Endothelial cell (in vitro differentiated cells): ENCODE results near the gene NRXN3. TPM values are rescaled to one million over a fixed set of nuclear protein-coding genes. Genes with fewer than 3 reads are reported as not detected.

Experiments
- DNase-seq: peaks from one replicate; pipeline ENCODE4 v3.0.0; 2021; ENCODE audit warnings: low spot score
- H3K27ac Mint-ChIP-seq: one replicate; pipeline ENCODE4 v1.8.0; 2021; ENCODE audit warnings: mixed read lengths, inconsistent platforms; ENCODE audit not compliant: unreplicated experiment
- H3K27me3 Mint-ChIP-seq: one replicate; pipeline ENCODE4 v1.8.0; 2021; ENCODE audit warnings: mild to moderate bottlenecking, moderate library complexity, mixed read lengths, inconsistent platforms; ENCODE audit not compliant: unreplicated experiment
- H3K36me3 Mint-ChIP-seq: one replicate; pipeline ENCODE4 v1.8.0; 2021; ENCODE audit warnings: mild to moderate bottlenecking, low read depth, mixed read lengths, inconsistent platforms; ENCODE audit not compliant: unreplicated experiment
- H3K4me1 Mint-ChIP-seq: one replicate; pipeline ENCODE4 v1.8.0; 2021; ENCODE audit warnings: mild to moderate bottlenecking, mixed read lengths, inconsistent platforms; ENCODE audit not compliant: unreplicated experiment
- H3K4me3 Mint-ChIP-seq: one replicate; pipeline ENCODE4 v1.8.0; 2021; ENCODE audit warnings: mild to moderate bottlenecking, mixed read lengths, inconsistent platforms; ENCODE audit not compliant: unreplicated experiment
- H3K9me3 Mint-ChIP-seq: one replicate; pipeline ENCODE4 v1.8.0; 2021; ENCODE audit warnings: mixed read lengths, inconsistent platforms; ENCODE audit not compliant: unreplicated experiment
- total RNA-seq: library from RNA; stranded (reverse); fragmentation: NEBNext Ultra II Directional; extraction: Animal tissue kit (Norgen Biotek cat#: 25700); gene quantifications from one replicate; pipeline ENCODE4 v1.2.1, GENCODE V29; 2021; ENCODE audit not compliant: unreplicated experiment
- TF ChIP-seq, protein P1 (sequence below): fragments of 200-600 bp; sonication (generic); IDR thresholded peaks from one replicate; pipeline ENCODE4 v1.5.0; 2021; ENCODE audit warnings: antibody characterized with exemption; ENCODE audit not compliant: unreplicated experiment

Gene NRXN3
- total RNA-seq, 1 donor from 2014 or later: 2.3 TPM

DNA sequence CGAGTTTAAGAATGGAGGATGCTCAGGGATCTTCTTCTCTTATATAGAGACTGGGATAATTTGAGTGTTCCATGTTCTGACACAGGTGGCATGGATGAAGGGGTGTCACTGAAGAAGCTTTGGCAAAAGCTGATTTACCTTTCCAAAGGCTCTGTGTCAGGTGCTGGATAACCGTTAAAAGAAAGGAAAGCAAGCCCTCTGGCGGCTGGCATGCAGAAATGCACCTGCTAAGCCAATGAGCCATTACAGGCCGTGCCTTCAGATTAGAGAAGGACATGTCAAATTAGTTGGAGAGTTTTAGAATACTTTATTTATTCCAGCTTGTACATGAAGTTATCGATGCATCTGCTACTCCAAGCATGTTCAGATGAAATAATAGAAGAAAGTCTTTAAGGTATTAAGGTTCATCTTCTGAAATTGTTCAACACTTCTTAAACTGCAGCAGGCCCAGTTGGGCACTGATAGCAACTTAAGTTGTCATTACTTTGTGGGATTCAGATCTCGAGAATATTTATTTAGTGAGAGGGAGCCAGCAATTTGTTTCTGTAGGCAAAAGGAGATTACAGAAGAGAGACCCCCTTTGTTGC, 678.2 kb downstream of the NRXN3 start:
- H3K9me3 Mint-ChIP-seq: no peaks in the 10 kb centered on the region
- H3K27ac Mint-ChIP-seq: no peak overlapping the region
- no peak overlapping the region for H3K4me3 Mint-ChIP-seq
- peak; percentile 65 for DNase-seq
- TF ChIP-seq, protein P1, sequence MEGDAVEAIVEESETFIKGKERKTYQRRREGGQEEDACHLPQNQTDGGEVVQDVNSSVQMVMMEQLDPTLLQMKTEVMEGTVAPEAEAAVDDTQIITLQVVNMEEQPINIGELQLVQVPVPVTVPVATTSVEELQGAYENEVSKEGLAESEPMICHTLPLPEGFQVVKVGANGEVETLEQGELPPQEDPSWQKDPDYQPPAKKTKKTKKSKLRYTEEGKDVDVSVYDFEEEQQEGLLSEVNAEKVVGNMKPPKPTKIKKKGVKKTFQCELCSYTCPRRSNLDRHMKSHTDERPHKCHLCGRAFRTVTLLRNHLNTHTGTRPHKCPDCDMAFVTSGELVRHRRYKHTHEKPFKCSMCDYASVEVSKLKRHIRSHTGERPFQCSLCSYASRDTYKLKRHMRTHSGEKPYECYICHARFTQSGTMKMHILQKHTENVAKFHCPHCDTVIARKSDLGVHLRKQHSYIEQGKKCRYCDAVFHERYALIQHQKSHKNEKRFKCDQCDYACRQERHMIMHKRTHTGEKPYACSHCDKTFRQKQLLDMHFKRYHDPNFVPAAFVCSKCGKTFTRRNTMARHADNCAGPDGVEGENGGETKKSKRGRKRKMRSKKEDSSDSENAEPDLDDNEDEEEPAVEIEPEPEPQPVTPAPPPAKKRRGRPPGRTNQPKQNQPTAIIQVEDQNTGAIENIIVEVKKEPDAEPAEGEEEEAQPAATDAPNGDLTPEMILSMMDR: peak; percentile 90
- no peaks in the 10 kb centered on the region for H3K36me3 Mint-ChIP-seq
- H3K4me1 Mint-ChIP-seq: peaks cover 26% of the 10 kb centered on the region
- H3K27me3 Mint-ChIP-seq: no peaks in the 10 kb centered on the region

DNA sequence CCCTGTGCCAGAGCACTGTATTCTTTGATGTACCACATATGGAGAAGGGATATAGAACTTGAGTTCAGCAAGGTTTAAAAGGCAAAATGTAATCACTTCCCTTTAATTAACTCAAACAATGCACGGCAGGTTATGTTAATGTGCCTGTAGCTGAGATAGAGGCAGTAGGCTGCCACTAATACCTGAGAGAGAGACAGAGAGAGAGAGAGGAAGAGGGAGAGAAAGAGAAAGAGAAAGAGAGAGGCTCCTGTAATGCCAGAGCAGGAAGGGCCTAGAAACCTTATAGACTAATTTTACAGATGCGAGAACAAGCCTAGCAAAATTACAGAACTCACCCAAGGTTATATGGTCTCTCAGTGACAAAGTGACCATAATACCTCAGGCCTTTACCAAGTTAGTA, 679.8 kb downstream of the NRXN3 start:
- no peaks in the 10 kb centered on the region for H3K27me3 Mint-ChIP-seq
- DNase-seq: no peak
- no peaks in the 10 kb centered on the region for H3K36me3 Mint-ChIP-seq
- no peaks in the 10 kb centered on the region for H3K9me3 Mint-ChIP-seq
- H3K27ac Mint-ChIP-seq: no peak overlapping the region
- H3K4me3 Mint-ChIP-seq: no peak overlapping the region
- H3K4me1 Mint-ChIP-seq: peaks cover 26% of the 10 kb centered on the region
- TF ChIP-seq, protein P1: no peak

DNA sequence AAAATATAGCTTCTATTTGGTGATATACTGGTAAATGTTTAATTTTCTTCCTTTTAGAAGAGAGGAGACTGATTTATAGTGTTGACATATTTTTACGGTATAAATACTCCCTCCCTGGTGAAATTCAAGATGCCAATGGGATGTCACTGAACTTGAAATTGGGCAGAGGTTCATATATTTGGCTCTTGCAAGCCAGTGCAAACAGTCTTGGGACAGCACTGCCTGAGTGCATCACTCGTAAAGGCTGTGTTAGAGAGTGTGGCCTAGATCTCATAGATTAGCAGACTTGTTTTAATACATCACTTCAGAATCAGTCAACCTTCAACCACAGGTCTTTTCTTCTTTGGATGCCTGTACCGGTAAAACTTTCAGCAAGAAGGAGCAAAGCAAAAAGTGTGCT, 681.0 kb downstream of the NRXN3 start:
- Mint-ChIP-seq H3K36me3 (no peaks in the 10 kb centered on the region), H3K4me3 (no peak overlapping the region), H3K4me1 (peaks cover 23% of the 10 kb centered on the region), H3K27ac (no peak overlapping the region), H3K27me3 (no peaks in the 10 kb centered on the region), H3K9me3 (no peaks in the 10 kb centered on the region)
- TF ChIP-seq, protein P1: no peak
- DNase-seq: no peak

- peaks cover 16% of the 10 kb centered on the region for H3K4me1 Mint-ChIP-seq
- TF ChIP-seq, protein P1: no peak
- DNase-seq: no peak
- H3K9me3 Mint-ChIP-seq: no peaks in the 10 kb centered on the region
- H3K27me3 Mint-ChIP-seq: no peaks in the 10 kb centered on the region
- no peaks in the 10 kb centered on the region for H3K36me3 Mint-ChIP-seq
- no peak overlapping the region for H3K27ac Mint-ChIP-seq
- H3K4me3 Mint-ChIP-seq: no peak overlapping the region
Observed at GRCh38 chr14:78852040-78852439, 681.9 kb downstream of the NRXN3 start.

- Mint-ChIP-seq H3K4me1 (no peaks in the 10 kb centered on the region), H3K27me3 (no peaks in the 10 kb centered on the region), H3K9me3 (no peaks in the 10 kb centered on the region), H3K4me3 (no peak overlapping the region), H3K36me3 (no peaks in the 10 kb centered on the region), H3K27ac (no peak overlapping the region)
- DNase-seq: no peak
- TF ChIP-seq, protein P1: no peak
Observed at GRCh38 chr14:78857974-78858373, 687.8 kb downstream of the NRXN3 start.
